Measurements from ENCODE around the gene CCK.

DNA sequence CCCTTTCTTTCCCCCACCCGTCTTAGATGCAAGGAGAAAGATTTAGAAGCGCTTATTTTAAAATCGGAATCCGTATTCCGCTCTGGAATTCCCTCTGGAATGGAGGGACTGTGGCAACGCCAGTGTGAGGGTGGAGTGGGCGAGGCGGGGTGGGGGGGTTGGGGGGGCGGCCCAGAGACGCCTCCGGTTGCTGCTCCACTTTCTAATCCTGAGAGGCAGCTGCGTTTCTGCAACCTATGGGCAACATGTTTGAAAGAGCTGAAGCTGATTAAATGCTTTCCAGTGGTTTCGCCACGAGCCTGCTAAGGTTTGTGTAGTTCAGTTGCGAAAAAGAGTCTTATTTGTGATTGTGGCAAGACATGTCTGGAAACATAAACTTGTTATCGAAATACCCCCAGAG is at the start of gene CCK:
- TF ChIP-seq EZH2 (optimal IDR thresholded peaks at IDR 0.05; ENCODE audit: low read depth, low read length): no peak
- TF ChIP-seq, protein P1, sequence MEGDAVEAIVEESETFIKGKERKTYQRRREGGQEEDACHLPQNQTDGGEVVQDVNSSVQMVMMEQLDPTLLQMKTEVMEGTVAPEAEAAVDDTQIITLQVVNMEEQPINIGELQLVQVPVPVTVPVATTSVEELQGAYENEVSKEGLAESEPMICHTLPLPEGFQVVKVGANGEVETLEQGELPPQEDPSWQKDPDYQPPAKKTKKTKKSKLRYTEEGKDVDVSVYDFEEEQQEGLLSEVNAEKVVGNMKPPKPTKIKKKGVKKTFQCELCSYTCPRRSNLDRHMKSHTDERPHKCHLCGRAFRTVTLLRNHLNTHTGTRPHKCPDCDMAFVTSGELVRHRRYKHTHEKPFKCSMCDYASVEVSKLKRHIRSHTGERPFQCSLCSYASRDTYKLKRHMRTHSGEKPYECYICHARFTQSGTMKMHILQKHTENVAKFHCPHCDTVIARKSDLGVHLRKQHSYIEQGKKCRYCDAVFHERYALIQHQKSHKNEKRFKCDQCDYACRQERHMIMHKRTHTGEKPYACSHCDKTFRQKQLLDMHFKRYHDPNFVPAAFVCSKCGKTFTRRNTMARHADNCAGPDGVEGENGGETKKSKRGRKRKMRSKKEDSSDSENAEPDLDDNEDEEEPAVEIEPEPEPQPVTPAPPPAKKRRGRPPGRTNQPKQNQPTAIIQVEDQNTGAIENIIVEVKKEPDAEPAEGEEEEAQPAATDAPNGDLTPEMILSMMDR (IDR thresholded peaks at IDR 0.05; ENCODE audit: low read length): no peak
- TF ChIP-seq EZH2phosphoT487 (IDR thresholded peaks at IDR 0.05; ENCODE audit: low read length): no peak
